Omental fat pad (tissue), 4 donors: Measurements from ENCODE around the gene RNFT1. TPM values are rescaled to one million over a fixed set of nuclear protein-coding genes. Genes with fewer than 3 reads are reported as not detected.

ENCODE experiments used
- ATAC-seq: fragments of 150-250 bp; one replicate; pipeline ENCODE4 v1.9.1; 2016; ENCODE audit warnings: mild to moderate bottlenecking, moderate library complexity; ENCODE audit not compliant: low FRiP score
- DNase-seq: peaks from one replicate; pipeline ENCODE4 v3.0.0-alpha.2; 2019; ENCODE audit warnings: low spot score
- small RNA-seq: library from RNA; depleted of rRNA; stranded (forward); fragments of <200 nt; gene quantifications from one replicate; pipeline ENCODE3, GENCODE V24; 2016
- total RNA-seq, 4 donors: library from RNA; depleted of rRNA; stranded (reverse); fragments of >200 nt; gene quantifications; one replicate each; pipeline ENCODE4 v1.1.0, GENCODE V29; 2016
- TF ChIP-seq, protein P1 (sequence below), 3 donors: fragments of 450-650 bp; IDR thresholded peaks; one replicate each; pipeline ENCODE4 v1.5.1; 2016 to 2017; ENCODE audit warnings: antibody characterized with exemption in 3 of 3, mild to moderate bottlenecking in 3 of 3, moderate library complexity in 2 of 3

RNFT1 gene
- total RNA-seq, 4 donors from 2014 or later = 24.7 to 34.0 (median 27.9) TPM

DNA sequence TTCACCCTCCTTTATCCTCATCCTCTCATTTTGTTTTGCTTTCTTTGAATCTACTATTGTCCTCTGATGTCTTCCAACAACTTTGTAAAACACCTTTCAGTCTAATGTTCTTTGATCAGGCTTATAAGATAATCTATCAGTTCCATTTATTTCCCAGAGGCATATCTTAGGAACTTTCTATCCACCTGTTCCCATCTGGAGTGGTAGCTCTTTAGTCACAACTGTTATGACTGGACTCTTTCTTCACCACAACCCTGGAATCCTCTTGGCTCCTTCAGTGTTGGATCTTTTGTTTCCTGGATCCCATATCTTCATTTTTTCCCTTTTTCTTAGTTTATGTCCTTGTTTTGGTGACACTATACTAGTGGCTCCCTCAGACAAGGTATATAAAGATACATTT, 48.1 kb downstream of the RNFT1 start:
- no peak for ATAC-seq
- DNase-seq = no peak
- TF ChIP-seq, protein P1, sequence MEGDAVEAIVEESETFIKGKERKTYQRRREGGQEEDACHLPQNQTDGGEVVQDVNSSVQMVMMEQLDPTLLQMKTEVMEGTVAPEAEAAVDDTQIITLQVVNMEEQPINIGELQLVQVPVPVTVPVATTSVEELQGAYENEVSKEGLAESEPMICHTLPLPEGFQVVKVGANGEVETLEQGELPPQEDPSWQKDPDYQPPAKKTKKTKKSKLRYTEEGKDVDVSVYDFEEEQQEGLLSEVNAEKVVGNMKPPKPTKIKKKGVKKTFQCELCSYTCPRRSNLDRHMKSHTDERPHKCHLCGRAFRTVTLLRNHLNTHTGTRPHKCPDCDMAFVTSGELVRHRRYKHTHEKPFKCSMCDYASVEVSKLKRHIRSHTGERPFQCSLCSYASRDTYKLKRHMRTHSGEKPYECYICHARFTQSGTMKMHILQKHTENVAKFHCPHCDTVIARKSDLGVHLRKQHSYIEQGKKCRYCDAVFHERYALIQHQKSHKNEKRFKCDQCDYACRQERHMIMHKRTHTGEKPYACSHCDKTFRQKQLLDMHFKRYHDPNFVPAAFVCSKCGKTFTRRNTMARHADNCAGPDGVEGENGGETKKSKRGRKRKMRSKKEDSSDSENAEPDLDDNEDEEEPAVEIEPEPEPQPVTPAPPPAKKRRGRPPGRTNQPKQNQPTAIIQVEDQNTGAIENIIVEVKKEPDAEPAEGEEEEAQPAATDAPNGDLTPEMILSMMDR (IDR thresholded peaks at IDR 0.05) = no peak

DNA sequence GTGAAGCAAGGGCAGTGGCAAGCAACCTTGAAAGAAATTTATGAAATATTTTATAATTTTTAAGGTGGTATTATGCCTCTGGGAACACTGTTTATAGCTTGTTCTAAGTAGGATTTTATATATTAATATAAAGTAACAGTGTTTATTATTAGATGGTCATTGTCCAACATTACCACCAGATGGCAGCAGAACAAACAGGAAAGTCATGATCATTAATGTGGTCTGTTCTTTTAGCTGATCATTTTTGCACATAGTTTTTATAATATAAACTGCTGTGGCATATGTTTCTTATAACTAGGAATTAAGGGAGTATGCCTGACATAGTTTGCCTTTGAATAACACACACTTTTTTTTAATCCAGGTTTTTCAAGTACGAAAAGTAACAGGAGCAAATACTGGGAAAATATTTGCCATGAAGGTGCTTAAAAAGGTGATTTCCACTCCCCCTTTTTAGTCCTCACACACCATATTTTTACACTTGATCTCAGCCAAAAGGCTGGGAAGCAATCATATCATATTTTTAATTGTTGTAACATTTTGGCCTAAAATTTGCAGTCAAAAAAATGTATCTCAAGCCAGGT, 50.2 kb downstream of the RNFT1 start:
- DNase-seq = no peak
- TF ChIP-seq, protein P1 (IDR thresholded peaks at IDR 0.05) = no peak
- no peak for ATAC-seq

DNA sequence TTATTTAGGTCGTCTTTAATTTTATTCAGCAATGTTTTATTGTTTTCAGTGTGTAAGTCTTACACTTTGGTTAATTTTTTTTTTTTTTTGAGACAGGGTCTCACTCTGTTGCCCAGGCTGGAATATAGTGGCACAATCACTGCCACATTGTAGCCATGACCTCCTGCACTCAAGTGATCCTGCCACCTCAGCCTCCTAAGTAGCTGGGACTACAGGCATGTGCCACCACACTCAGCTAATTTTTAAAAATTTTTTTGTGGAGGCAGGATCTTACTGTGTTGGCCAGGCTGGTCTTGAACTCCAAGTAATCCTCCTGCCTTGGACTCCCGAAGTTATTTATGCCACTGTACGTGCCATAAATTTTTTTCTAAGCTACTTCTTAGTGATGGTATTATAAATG, 57.1 kb downstream of the RNFT1 start:
- DNase-seq (no peak), ATAC-seq (no peak)
- TF ChIP-seq, protein P1 (IDR thresholded peaks at IDR 0.05) = no peak

DNA sequence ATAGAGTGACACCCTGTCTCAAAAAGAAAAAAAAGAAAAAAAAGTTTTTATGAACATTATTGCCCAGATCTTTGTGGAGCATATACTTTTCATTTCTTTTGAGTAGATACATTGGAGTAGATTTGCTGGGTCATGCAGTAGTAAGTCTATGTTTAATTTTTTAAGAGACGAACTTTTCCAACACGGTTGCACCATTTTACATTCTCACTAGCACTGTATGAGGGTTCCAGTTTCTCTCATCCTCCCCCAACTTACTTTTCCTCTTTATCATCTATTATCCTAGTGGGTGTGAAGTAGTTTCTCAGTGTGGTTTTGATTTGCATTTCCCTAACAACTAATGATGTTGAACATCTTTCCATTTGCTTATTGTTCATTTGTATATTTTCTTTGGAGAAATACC, 61.1 kb downstream of the RNFT1 start:
- ATAC-seq (no peak), DNase-seq (no peak)
- TF ChIP-seq, protein P1 (IDR thresholded peaks at IDR 0.05) = no peak

Small RNAs within 50 kb of the gene (small RNA-seq; reads per million reads assigned to genes)
- gene RPS29P21 = not detected

Other genes with a start within 250 kb of the RNFT1 start
- 10 to 100 TPM in 1 of 4 donors, 1 to 10 TPM in 3; 5.3 to 14.5 (median 7.2) TPM for gene TUBD1, start 71.8 kb downstream of the RNFT1 start, total RNA-seq
- 10 to 100 TPM; 30.6 to 56.3 (median 35.4) TPM for gene RPS6KB1, start 71.6 kb downstream of the RNFT1 start, total RNA-seq
- gene HEATR6, start 114.2 kb upstream of the RNFT1 start, total RNA-seq = 10 to 100 TPM in 3 of 4 donors, 1 to 10 TPM in 1; 8.8 to 16.7 (median 11.8) TPM
- gene CA4, start 185.2 kb upstream of the RNFT1 start, total RNA-seq = 100 to 1,000 TPM in 1 of 4 donors, 10 to 100 TPM in 2, 1 to 10 TPM in 1; 9.1 to 168 (median 56.6) TPM